Activated T-cell treated with anti-CD3 and anti-CD28 coated beads, Interleukin-2, amount 50 U/mL, for 72 hours (primary cell): Measurements from ENCODE around the gene PRMT3. TPM values are rescaled to one million over a fixed set of nuclear protein-coding genes. Genes with fewer than 3 reads are reported as not detected.
"Not testable (repeated sequence)": the region's sequence is repeated elsewhere in the genome, so short reads cannot be mapped to it uniquely, and the experiment has no call there.

ENCODE experiments used
- ATAC-seq, 2 donors: fragments of 150-1000 bp; cut with Tn5 transposase; replicated peaks in 1 of 2; 2 replicates each; pipeline ENCODE4 v1.10.0; 2021; ENCODE audit warnings: moderate library complexity in 2 of 2, mild to moderate bottlenecking in 1 of 2
- DNase-seq, 2 donors: peaks; one replicate each; pipeline ENCODE4 v3.0.0; 2021 to 2022; ENCODE audit warnings: mixed read lengths in 1 of 2
- H3K27ac Mint-ChIP-seq: one replicate; pipeline ENCODE4 v1.8.0; 2022; ENCODE audit warnings: mild to moderate bottlenecking, moderate library complexity, mixed read lengths
- H3K27me3 Mint-ChIP-seq: one replicate; pipeline ENCODE4 v1.8.0; 2022; ENCODE audit warnings: low read depth, mixed read lengths
- H3K36me3 Mint-ChIP-seq, 2 donors: one replicate each; pipeline ENCODE4 v1.8.0; 2022; ENCODE audit warnings: mixed read lengths in 2 of 2, mild to moderate bottlenecking in 1 of 2; ENCODE audit not compliant: insufficient read depth in 2 of 2
- H3K4me1 Mint-ChIP-seq: one replicate; pipeline ENCODE4 v1.8.0; 2022; ENCODE audit warnings: low read depth, mixed read lengths
- H3K4me3 Mint-ChIP-seq, 2 donors: one replicate each; pipeline ENCODE4 v1.8.0; 2022; ENCODE audit warnings: mild to moderate bottlenecking in 2 of 2, mixed read lengths in 2 of 2, moderate library complexity in 2 of 2
- H3K9me3 Mint-ChIP-seq, 2 donors: one replicate each; pipeline ENCODE4 v1.8.0; 2022; ENCODE audit warnings: mixed read lengths in 2 of 2
- total RNA-seq, 2 donors: library from RNA; stranded (reverse); gene quantifications; one replicate each; pipeline ENCODE4 v1.2.3, GENCODE V29; 2022

Gene PRMT3
- total RNA-seq, 2 donors from 2014 or later: 28.8 to 35.5 TPM

DNA sequence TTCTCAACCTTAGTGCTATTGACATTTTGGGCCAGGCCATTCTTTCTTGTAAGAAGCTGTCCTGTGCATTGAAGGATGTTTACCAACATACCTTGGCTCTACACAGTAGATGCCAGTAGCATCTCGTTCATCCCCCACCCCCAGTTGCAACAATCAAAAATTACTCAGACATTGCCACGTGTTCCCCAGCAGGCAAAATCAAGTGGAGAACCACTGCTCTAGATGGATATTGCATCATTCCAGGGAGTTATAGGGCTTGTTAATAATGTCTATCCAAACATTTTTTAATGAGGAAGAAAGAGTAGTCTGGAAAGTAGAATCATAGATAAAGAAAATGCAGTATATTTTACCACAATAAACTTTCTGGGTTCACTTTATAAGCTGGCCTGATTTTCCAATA, 64.1 kb downstream of the PRMT3 start:
- Mint-ChIP-seq H3K27ac (no peak overlapping the region), H3K9me3 (no peaks in the 10 kb centered on the region), H3K27me3 (no peaks in the 10 kb centered on the region), H3K4me1 (no peaks in the 10 kb centered on the region), H3K4me3 (no peak overlapping the region), H3K36me3 (peaks cover 1 to 14% of the 10 kb centered on the region in 2 donors)
- ATAC-seq (no peak), DNase-seq (no peak)

- DNase-seq (no peak), ATAC-seq (no peak)
- no peaks in the 10 kb centered on the region for H3K4me1 Mint-ChIP-seq
- peaks cover 5 to 17% of the 10 kb centered on the region in 2 donors for H3K36me3 Mint-ChIP-seq
- peak overlapping the region; percentile 37 for H3K27ac Mint-ChIP-seq
- no peak overlapping the region for H3K4me3 Mint-ChIP-seq
- no peaks in the 10 kb centered on the region for H3K27me3 Mint-ChIP-seq
- H3K9me3 Mint-ChIP-seq: no peaks in the 10 kb centered on the region
These were observed 65.1 kb downstream of the PRMT3 start for GRCh38 chr11:20452585-20452984.

- Mint-ChIP-seq H3K27me3 (no peaks in the 10 kb centered on the region), H3K36me3 (peaks cover 5 to 18% of the 10 kb centered on the region in 2 donors), H3K4me1 (no peaks in the 10 kb centered on the region), H3K9me3 (no peaks in the 10 kb centered on the region), H3K27ac (no peak overlapping the region), H3K4me3 (no peak overlapping the region)
- DNase-seq (no peak), ATAC-seq (no peak)
These were observed 66.3 kb downstream of the PRMT3 start for GRCh38 chr11:20453657-20454316.

GRCh38 chr11:20457001-20457799, 69.7 kb downstream of the PRMT3 start:
- no peak for DNase-seq
- Mint-ChIP-seq H3K36me3 (peaks cover 5 to 25% of the 10 kb centered on the region in 2 donors), H3K9me3 (no peaks in the 10 kb centered on the region), H3K4me3 (no peak overlapping the region), H3K4me1 (no peaks in the 10 kb centered on the region), H3K27me3 (no peaks in the 10 kb centered on the region), H3K27ac (peak overlapping the region; percentile 8)
- no peak for ATAC-seq

- Mint-ChIP-seq H3K4me3 (no peak overlapping the region), H3K36me3 (peaks cover 4 to 27% of the 10 kb centered on the region in 2 donors)
- no peak for ATAC-seq
These were observed 70.6 kb downstream of the PRMT3 start for GRCh38 chr11:20457934-20458680.

GRCh38 chr11:20458905-20459632, 71.6 kb downstream of the PRMT3 start:
- Mint-ChIP-seq H3K27ac (no peak overlapping the region), H3K36me3 (peaks cover 5 to 28% of the 10 kb centered on the region in 2 donors)

More at GRCh38 chr11:20457934-20458680, 70.6 kb downstream of the PRMT3 start:
- Mint-ChIP-seq H3K27me3 (no peaks in the 10 kb centered on the region), H3K4me1 (no peaks in the 10 kb centered on the region), H3K27ac (no peak overlapping the region), H3K9me3 (no peaks in the 10 kb centered on the region)
- DNase-seq: no peak

DNA sequence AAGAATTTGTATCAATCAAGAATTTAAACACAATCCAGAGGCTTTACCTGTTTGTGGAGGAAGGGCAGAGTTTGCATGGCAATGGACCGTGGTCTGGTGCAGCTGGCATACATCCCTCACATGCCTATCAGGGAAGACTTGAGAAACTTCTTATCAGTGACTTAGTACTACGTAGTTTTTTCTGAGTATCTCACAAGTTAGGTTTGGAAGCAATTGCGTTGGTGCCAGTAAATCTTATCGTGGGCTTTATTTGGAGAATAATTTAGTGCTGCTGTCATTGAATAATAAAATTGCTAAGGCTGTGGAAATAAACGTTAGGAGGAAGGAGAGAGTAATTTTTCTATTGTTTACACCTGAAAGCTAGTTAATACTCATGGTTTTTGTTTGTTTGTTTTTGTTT, 72.3 kb downstream of the PRMT3 start:
- Mint-ChIP-seq H3K9me3 (no peaks in the 10 kb centered on the region), H3K4me3 (no peak overlapping the region), H3K27ac (no peak overlapping the region), H3K36me3 (peaks cover 7 to 27% of the 10 kb centered on the region in 2 donors), H3K4me1 (no peaks in the 10 kb centered on the region), H3K27me3 (no peaks in the 10 kb centered on the region)
- DNase-seq (no peak), ATAC-seq (no peak)

More at GRCh38 chr11:20458905-20459632, 71.6 kb downstream of the PRMT3 start:
- H3K4me3 Mint-ChIP-seq: no peak overlapping the region
- no peaks in the 10 kb centered on the region for H3K9me3 Mint-ChIP-seq
- no peaks in the 10 kb centered on the region for H3K27me3 Mint-ChIP-seq
- no peak for ATAC-seq
- H3K4me1 Mint-ChIP-seq: no peaks in the 10 kb centered on the region
- no peak for DNase-seq

DNA sequence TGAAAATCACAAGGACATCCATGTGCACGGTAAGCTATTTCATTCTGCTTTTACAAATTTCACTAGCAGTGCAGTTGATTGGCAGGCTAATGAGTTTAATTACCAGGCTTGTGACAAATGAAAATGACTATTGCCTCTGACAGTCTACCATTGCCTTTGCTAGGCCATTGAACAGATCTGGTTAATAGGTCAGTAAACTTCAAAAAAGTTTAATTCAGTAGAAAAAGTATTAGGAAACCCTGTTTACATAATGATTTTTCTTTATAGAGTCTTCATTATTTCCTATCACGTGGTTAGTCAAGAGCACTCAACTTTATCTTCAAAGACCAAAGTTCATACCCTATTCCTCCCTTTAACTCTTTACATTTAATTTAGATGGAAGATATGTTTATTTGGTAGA, 77.0 kb downstream of the PRMT3 start:
- ATAC-seq: no peak
- Mint-ChIP-seq H3K36me3 (peaks cover 3 to 31% of the 10 kb centered on the region in 2 donors), H3K9me3 (no peaks in the 10 kb centered on the region), H3K27me3 (no peaks in the 10 kb centered on the region), H3K4me3 (no peak overlapping the region), H3K27ac (no peak overlapping the region), H3K4me1 (no peaks in the 10 kb centered on the region)
- no peak for DNase-seq

DNA sequence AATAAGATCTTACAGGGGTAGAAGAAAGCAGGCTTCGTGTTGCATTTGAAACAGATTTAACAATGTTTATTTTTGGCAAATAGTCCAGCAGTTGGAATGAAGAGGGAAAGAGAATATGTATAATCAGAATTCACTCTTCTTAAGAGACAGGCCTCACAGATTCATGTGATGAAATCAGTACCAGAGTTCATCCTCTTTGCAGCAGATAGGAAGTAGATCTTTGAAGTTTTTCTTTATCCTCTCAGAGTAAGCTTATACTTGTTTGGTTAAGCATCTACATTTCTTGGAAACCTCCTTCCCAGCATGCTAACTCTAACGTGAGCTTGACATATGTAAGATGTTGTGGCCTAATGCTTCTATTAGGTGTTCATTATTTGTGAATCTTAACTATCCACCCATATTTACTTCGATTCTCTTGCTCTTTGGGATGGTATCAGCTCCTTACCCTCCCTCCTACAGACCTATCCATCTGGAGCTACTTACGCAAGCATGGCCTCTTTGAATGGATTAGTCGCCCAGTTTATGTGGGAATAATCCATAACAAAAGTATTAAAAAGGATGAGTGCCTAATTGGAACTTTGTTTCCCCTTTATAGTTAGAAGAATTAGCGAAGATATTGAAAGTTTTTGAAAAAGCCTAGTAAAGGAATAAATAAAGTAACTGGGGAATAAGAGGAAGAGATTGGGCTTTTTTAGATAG, 80.1 kb downstream of the PRMT3 start:
- Mint-ChIP-seq H3K4me3 (no peak overlapping the region), H3K9me3 (no peaks in the 10 kb centered on the region), H3K36me3 (peaks cover 12 to 23% of the 10 kb centered on the region in 2 donors), H3K27ac (peak overlapping the region; percentile 16), H3K27me3 (no peaks in the 10 kb centered on the region), H3K4me1 (no peaks in the 10 kb centered on the region)
- no peak for DNase-seq
- ATAC-seq: no peak

DNA sequence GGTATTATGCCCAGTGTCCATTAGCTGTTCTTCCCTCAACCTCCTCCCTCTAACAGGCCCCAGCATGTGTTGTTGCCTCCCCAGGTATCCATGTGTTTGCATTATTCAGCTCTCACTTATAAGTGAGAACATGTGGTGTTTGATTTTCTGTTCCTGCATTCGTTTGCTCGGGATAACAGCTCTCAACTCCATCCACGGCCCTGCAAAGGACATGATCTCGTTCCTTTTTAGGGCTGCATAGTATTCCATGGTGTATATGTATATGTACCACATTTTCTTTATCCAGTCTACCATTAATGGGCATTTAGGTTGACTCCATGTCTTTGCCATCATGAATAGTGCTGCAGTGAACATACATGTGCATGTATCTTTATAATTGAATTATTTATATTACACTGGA, 82.8 kb downstream of the PRMT3 start:
- ATAC-seq (no peak), DNase-seq (no peak)
- Mint-ChIP-seq H3K27ac (no peak overlapping the region), H3K4me1 (peaks cover 2% of the 10 kb centered on the region), H3K4me3 (no peak overlapping the region), H3K27me3 (no peaks in the 10 kb centered on the region), H3K9me3 (no peaks in the 10 kb centered on the region), H3K36me3 (peaks cover 11 to 21% of the 10 kb centered on the region in 2 donors)

- Mint-ChIP-seq H3K27ac (peak overlapping the region; percentile 62), H3K36me3 (peaks cover 11 to 25% of the 10 kb centered on the region in 2 donors)
- H3K4me3 Mint-ChIP-seq, H3K4me1 Mint-ChIP-seq, DNase-seq, ATAC-seq, H3K9me3 Mint-ChIP-seq, H3K27me3 Mint-ChIP-seq: not testable (repeated sequence)
These were observed 84.4 kb downstream of the PRMT3 start for GRCh38 chr11:20471929-20472328.

- DNase-seq (no peak), ATAC-seq (no peak)
- Mint-ChIP-seq H3K36me3 (peaks cover 13 to 17% of the 10 kb centered on the region in 2 donors), H3K27me3 (no peaks in the 10 kb centered on the region), H3K9me3 (no peaks in the 10 kb centered on the region), H3K4me3 (no peak overlapping the region), H3K4me1 (peaks cover 13% of the 10 kb centered on the region), H3K27ac (peak overlapping the region; percentile 31)
These were observed 86.8 kb downstream of the PRMT3 start for GRCh38 chr11:20474176-20474881.
